IMR-90 (cell line): ENCODE measurements around the gene CFAP221. TPM values are rescaled to one million over a fixed set of nuclear protein-coding genes. Genes with fewer than 3 reads are reported as not detected.

Experiments used
- ATAC-seq: fragments of 200-7000 bp; cut with Tn5 transposase; 2 replicates; pipeline ENCODE4 v1.9.1; 2020; ENCODE audit warnings: low read depth, mild to moderate bottlenecking, moderate library complexity
- BruUV-seq: library from RNA; stranded (reverse); fragments of 400-500 nt; replicated peaks from 2 replicates; lab custom pipeline; 2021; lab: Mats Ljungman, UMichigan
- CTCF ChIA-PET: fragments of 300-600 bp; formaldehyde crosslinking; extraction: SDS; loops from one replicate; lab custom pipeline; 2021; ENCODE audit warnings: antibody characterized with exemption; lab: Yijun Ruan, JAX
- POLR2A ChIA-PET: fragments of 300-600 bp; sonication (Branson Sonifier 250); formaldehyde crosslinking; loops from one replicate; lab custom pipeline; 2022; ENCODE audit warnings: antibody characterized with exemption; ENCODE audit not compliant: unreplicated experiment; lab: Charles Lee
- DNase-seq: peaks from one replicate; pipeline ENCODE4 v3.0.0; 2013
- H2AFZ ChIP-seq: replicated peaks from 2 replicates; pipeline ENCODE3; 2013; ENCODE audit warnings: low read length, mild to moderate bottlenecking; ENCODE audit not compliant: poor library complexity
- H2AK5ac ChIP-seq: 2 replicates; pipeline ENCODE4 v1.6.1; 2013; ENCODE audit warnings: low read depth, low read length, inconsistent platforms
- H2AK9ac ChIP-seq: replicated peaks from 2 replicates; pipeline ENCODE3; 2013; ENCODE audit warnings: mild to moderate bottlenecking, low read depth, low read length, moderate library complexity; ENCODE audit not compliant: poor library complexity
- H2BK120ac ChIP-seq: 2 replicates; pipeline ENCODE4 v1.6.1; 2013; ENCODE audit warnings: low read depth, low read length, inconsistent platforms
- H2BK15ac ChIP-seq: 3 replicates; pipeline ENCODE4 v1.6.1; 2013; ENCODE audit warnings: low read depth, low read length, inconsistent platforms
- H2BK20ac ChIP-seq: 2 replicates; pipeline ENCODE4 v1.6.1; 2013; ENCODE audit warnings: low read depth, mild to moderate bottlenecking, inconsistent platforms, low read length, moderate library complexity
- H2BK5ac ChIP-seq: 2 replicates; pipeline ENCODE4 v1.6.1; 2013; ENCODE audit warnings: mild to moderate bottlenecking, low read depth, low read length, inconsistent platforms; ENCODE audit not compliant: poor library complexity, severe bottlenecking
- H3K14ac ChIP-seq: replicated peaks from 2 replicates; pipeline ENCODE4 v1.6.1; 2013; ENCODE audit warnings: low read depth, low read length, inconsistent platforms
- H3K18ac ChIP-seq: 2 replicates; pipeline ENCODE4 v1.6.1; 2013; ENCODE audit warnings: low read depth, low read length, control low read depth
- H3K23ac ChIP-seq: 2 replicates; pipeline ENCODE4 v1.6.1; 2013; ENCODE audit warnings: low read depth, low read length, inconsistent platforms
- H3K27ac ChIP-seq: 2 replicates; pipeline ENCODE4 v1.5.1; 2013; ENCODE audit warnings: mild to moderate bottlenecking, control low read depth, low read length; ENCODE audit not compliant: insufficient read depth
- H3K27me3 ChIP-seq: 2 replicates; pipeline ENCODE4 v1.6.1; 2013; ENCODE audit warnings: low read length; ENCODE audit not compliant: control insufficient read depth, insufficient read depth
- H3K36me3 ChIP-seq: 2 replicates; pipeline ENCODE4 v1.6.1; 2013; ENCODE audit warnings: low read length, mixed read lengths; ENCODE audit not compliant: control insufficient read depth, insufficient read depth
- H3K4ac ChIP-seq: 2 replicates; pipeline ENCODE4 v1.6.1; 2013; ENCODE audit warnings: low read depth, low read length, inconsistent platforms
- H3K4me1 ChIP-seq: 2 replicates; pipeline ENCODE4 v1.6.1; 2013; ENCODE audit warnings: low read length, mixed read lengths; ENCODE audit not compliant: control insufficient read depth, insufficient read depth
- H3K4me2 ChIP-seq: 2 replicates; pipeline ENCODE4 v1.6.1; 2013; ENCODE audit warnings: low read depth, mild to moderate bottlenecking, control low read depth, low read length, moderate library complexity
- H3K4me3 ChIP-seq: 2 replicates; pipeline ENCODE4 v1.5.1; 2013; ENCODE audit warnings: low read depth, mild to moderate bottlenecking, control low read depth, low read length, moderate library complexity; ENCODE audit not compliant: insufficient read depth
- H3K56ac ChIP-seq: 2 replicates; pipeline ENCODE4 v1.6.1; 2013; ENCODE audit warnings: low read length, inconsistent platforms; ENCODE audit not compliant: insufficient read depth; ENCODE audit errors: extremely low read depth
- H3K79me1 ChIP-seq, 2 experiments: 2 replicates each; pipeline ENCODE4 v1.6.1; 2013; ENCODE audit warnings: low read length in 2 of 2, inconsistent platforms in 1 of 2, low read depth in 1 of 2
- H3K9ac ChIP-seq: 2 replicates; pipeline ENCODE4 v1.6.1; 2013; ENCODE audit warnings: low read depth, low read length, control low read depth
- H3K9me1 ChIP-seq: 2 replicates; pipeline ENCODE4 v1.6.1; 2013; ENCODE audit warnings: low read length, inconsistent platforms; ENCODE audit not compliant: insufficient read depth
- H3K9me3 ChIP-seq: 2 replicates; pipeline ENCODE4 v1.6.1; 2013; ENCODE audit warnings: low read length; ENCODE audit not compliant: control insufficient read depth, insufficient read depth
- H4K20me1 ChIP-seq: 2 replicates; pipeline ENCODE4 v1.6.1; 2013; ENCODE audit warnings: low read length, inconsistent platforms; ENCODE audit not compliant: insufficient read depth
- H4K5ac ChIP-seq: 2 replicates; pipeline ENCODE4 v1.6.1; 2013; ENCODE audit warnings: mild to moderate bottlenecking, low read depth, low read length, control low read depth
- H4K8ac ChIP-seq, 2 experiments: 2 replicates each; pipeline ENCODE4 v1.6.1; 2013; ENCODE audit warnings: low read depth in 2 of 2, low read length in 2 of 2, control low read depth in 1 of 2, inconsistent platforms in 1 of 2
- H4K91ac ChIP-seq: 2 replicates; pipeline ENCODE4 v1.6.1; 2013; ENCODE audit warnings: low read depth, low read length, inconsistent platforms; ENCODE audit not compliant: insufficient read depth
- FOS ChIP-seq: fragments of 150-350 bp; IDR thresholded peaks from 2 replicates; pipeline ENCODE4 v1.6.1; 2016; ENCODE audit warnings: low read depth, low read length
- MAFK ChIP-seq: IDR thresholded peaks from 2 replicates; pipeline ENCODE4 v1.6.1; 2012; ENCODE audit warnings: low read depth, low read length, improper control_type of control experiment
- MAZ ChIP-seq: IDR thresholded peaks from 2 replicates; pipeline ENCODE4 v1.6.1; 2012; ENCODE audit warnings: low read depth, mild to moderate bottlenecking, low read length, improper control_type of control experiment, moderate library complexity, borderline replicate concordance
- WGBS, 2 experiments: methylation state at CpG; one replicate each; pipeline versions ENCODE4 v1.1.5 to v1.1.7; 2013; ENCODE audit warnings: missing lambda C conversion rate in 2 of 2; ENCODE audit not compliant: insufficient read length in 1 of 2; ENCODE audit errors: extremely low coverage in 2 of 2; 5-methylcytosine and 5-hydroxymethylcytosine counted together
- dilution Hi-C: fragments of 300-500 bp; cut with HindIII; formaldehyde crosslinking; loops from one replicate; pipeline ENCODE4 v1.14.3; 2018; ENCODE audit warnings: low sequenced_read_pairs; ENCODE audit not compliant: unreplicated experiment
- in situ Hi-C: fragments of 300-500 bp; cut with MboI; formaldehyde crosslinking; loops from 3 replicates; pipeline ENCODE4 v1.14.3; 2019; ENCODE audit warnings: low sequenced_read_pairs, inconsistent platforms, mixed read lengths
- intact Hi-C: fragments of 100-400 bp; cut with micrococcal nuclease; formaldehyde crosslinking; loops from 2 replicates; pipeline ENCODE4 v1.10.0; 2022
- polyA plus RNA-seq, 3 experiments: library from polyadenylated mRNA; depleted of rRNA; stranded (reverse); fragments of >200 nt; gene quantifications; 2 replicates each; pipeline ENCODE4 v1.2.3, GENCODE V29; 2012; ENCODE audit warnings: low replicate concordance in 1 of 3
- total RNA-seq: library from RNA; depleted of rRNA; stranded (reverse); fragments of >200 nt; gene quantifications from 2 replicates; pipeline ENCODE4 v1.2.3, GENCODE V29; 2012

The CFAP221 gene
- total and polyA plus RNA-seq, 2 of the 4 experiments (the other 2 are of a cell fraction): not detected

DNA sequence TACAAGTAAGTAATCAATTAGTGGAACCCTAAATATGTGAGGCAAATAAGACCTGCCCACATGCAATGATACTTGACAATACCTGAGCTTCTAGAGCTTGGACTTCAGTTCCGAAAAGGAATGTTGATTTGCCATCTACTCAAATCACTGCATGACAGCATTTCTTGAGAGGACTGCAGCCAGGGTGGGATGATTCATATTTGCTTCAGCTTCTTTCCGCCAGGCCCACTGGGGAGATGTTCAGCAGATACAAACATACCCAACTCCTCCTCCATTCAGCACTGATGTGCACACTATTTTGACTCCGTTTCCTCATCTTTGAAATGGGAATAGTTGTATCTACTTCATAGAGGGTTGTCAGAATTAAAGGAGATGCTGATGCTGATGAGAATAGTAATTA lies 106.0 kb downstream of the CFAP221 start:
- H4K91ac ChIP-seq: no peak overlapping the region
- no peak for ATAC-seq
- CTCF ChIA-PET: interaction anchor here (1.2 to 1.4 kb wide), 2 partner anchors 8 to 10 kb away, joined by 3 read pairs; no protein-coding TSS in a partner anchor
- H2BK15ac ChIP-seq: no peak overlapping the region
- in situ Hi-C loops (no loop called here), intact Hi-C loops (no loop called here), dilution Hi-C loops (no loop called here)
- POLR2A ChIA-PET: no interaction called here
- peaks cover 6% of the 10 kb centered on the region for H3K27me3 ChIP-seq
- H3K27ac ChIP-seq: no peak overlapping the region
- no peak overlapping the region for H4K5ac ChIP-seq
- H3K14ac ChIP-seq: no peak overlapping the region
- H3K4ac ChIP-seq: no peak overlapping the region
- H3K9me1 ChIP-seq: no peaks in the 10 kb centered on the region
- no peak overlapping the region for H3K23ac ChIP-seq
- no peak overlapping the region for H2BK5ac ChIP-seq
- no peak overlapping the region for H2BK20ac ChIP-seq
- H3K56ac ChIP-seq: no peak overlapping the region
- no peak for DNase-seq
- no peak overlapping the region for H3K9ac ChIP-seq
- no peaks in the 10 kb centered on the region for H4K20me1 ChIP-seq
- H2BK120ac ChIP-seq: no peak overlapping the region
- H2AFZ ChIP-seq: no peak overlapping the region
- no peaks in the 10 kb centered on the region for H3K36me3 ChIP-seq
- H3K79me1 ChIP-seq: no peaks in the 10 kb centered on the region
- H2AK9ac ChIP-seq: no peak overlapping the region
- WGBS, 2 experiments: no CpG with 5 or more reads among the region's 3 CpGs
- peaks cover 4% of the 10 kb centered on the region; the same call in 1 of the 2 replicates for H3K9me3 ChIP-seq
- no peak for TF ChIP-seq MAZ
- no peak for TF ChIP-seq MAFK
- no peak for TF ChIP-seq FOS
- 0 out of 2 replicates have a peak, but pooled peaks cover 1% of the 10 kb centered on the region for H3K4me1 ChIP-seq
- H3K4me3 ChIP-seq: no peak overlapping the region
- H3K18ac ChIP-seq: no peak overlapping the region
- H4K8ac ChIP-seq: no peak overlapping the region
- no TSS peak for BruUV-seq
- no peak overlapping the region for H3K4me2 ChIP-seq
- H2AK5ac ChIP-seq: no peak overlapping the region
